ENCODE measurements around the gene SEC23IP.
"Not testable (repeated sequence)": the region's sequence is repeated elsewhere in the genome, so short reads cannot be mapped to it uniquely, and the experiment has no call there.

SEC23IP gene

DNA sequence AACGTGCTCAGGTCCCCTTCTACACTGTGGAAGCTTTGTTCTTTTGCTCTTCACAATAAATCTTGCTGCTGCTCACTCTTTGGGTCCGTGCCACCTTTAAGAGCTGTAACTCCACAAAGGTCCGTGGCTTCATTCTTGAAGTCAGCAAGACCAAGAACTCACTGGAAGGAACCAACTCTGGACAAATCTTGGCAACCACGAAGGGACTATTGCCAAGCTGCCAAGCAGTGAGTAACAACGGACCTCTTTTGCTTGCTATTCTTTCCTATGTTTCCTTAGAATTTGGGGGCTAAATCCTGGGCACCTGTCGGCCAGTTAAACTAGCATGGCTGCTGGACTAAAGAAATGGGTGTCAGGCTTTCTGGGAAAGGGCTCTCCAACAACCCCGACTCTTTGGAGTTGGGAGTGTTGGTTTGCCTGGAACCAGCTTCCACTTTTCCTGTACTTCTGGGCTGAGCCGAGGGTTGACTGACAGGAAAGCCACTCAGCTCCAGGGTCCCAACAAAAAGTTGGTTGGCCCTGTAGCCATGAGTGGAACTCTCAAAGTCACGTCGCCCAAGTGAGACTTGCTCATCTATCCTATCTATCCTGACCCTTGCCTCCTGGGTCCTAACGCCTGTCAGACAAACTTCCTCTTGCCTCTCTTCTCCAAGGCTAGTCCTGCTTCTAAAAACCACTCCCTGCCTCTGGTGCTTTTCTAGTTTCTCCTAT lies 8.5 kb upstream of the SEC23IP start:
- DNase-seq: not testable (repeated sequence)

DNA sequence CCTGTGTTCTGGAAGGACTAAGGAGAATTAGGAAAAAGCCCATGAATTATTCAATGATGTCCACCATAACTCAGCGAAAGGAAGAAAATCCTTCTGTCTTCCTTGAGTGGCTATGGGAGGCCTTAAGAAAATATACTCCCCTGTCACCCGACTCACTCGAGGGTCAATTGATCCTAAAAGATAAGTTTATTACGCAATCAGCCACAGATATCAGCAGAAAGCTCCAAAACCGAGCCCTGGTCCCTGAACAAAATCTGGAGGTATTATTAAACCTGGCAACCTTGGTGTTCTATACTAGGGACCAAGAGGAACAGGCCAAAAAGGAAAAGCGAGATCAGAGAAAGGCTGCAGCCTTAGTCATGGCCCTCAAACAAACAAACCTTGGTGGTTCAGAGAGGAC lies 6.5 kb upstream of the SEC23IP start:
- DNase-seq: not testable (repeated sequence)

DNA sequence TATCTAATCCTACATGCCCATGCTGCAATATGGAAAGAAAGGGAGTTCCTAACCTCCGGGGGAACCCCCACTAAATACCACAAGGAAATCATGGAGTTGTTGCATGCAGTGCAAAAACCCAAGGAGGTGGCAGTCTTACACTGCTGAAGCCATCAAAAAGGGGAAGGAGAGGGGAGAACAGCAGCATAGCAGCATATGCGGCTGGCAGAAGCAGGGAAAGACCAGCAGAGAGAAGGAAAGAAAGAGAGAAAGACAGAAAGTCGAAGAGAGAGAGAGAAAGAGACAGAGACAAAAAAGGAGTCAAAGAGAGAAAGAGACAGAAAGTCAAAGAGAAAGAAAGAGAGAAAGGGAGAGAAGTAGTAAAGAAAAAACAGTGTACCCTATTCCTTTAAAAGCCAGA lies 3.8 kb upstream of the SEC23IP start:
- not testable (repeated sequence) for DNase-seq

DNA sequence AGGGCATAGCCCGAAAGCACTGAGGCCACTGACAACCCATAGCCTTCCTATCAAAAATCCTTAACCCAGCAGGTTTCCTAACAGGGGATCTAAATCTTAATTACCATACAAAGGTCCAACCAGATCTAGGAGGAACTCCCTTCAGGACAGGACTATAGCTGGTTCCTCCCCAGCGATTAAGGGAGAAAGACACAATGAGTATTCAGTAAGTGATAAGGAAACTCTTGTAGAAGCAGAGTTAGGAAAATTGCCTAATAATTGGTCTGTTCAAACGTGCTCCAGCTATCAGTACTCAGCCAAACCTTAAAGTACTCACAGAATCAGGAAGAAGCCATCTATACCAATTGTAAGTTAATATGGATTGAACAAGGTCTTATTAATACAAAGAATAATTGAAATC lies 3.3 kb upstream of the SEC23IP start:
- DNase-seq: not testable (repeated sequence)

DNA sequence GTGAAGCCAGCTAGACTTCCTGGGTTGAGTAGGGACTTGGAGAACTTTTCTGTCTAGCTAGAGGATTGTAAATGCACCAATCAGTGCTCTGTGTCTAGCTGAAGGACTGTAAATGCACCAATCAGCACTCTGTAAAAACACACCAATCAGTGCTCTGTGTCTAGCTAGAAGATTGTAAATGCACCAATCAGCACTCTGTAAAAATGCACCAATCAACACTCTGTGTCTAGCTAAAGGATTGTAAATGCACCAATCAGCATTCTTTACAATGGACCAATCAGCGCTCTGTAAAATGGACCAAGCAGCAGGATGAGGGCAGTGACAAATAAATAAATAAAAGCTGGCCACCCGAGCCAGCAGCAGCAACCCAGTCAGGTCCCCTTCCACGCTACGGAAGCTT lies 2.2 kb upstream of the SEC23IP start:
- not testable (repeated sequence) for DNase-seq

DNA sequence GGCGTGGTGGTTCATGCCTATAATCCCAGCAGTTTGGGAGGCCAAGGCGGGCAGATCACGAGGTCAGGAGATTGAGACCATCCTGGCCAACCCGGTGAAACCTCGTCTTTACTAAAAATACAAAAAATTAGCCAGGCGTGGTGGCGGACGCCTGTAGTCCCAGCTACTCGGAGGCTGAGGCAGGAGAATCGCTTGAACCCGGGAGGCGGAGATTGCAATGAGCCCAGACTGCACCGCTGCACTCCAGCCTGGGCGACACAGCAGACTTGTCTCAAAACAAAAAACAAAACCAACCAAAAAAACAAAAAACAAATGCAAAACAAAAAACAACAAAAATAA lies 712 bp upstream of the SEC23IP start:
- DNase-seq: peak in 1 of 2 experiments; percentile 35

DNA sequence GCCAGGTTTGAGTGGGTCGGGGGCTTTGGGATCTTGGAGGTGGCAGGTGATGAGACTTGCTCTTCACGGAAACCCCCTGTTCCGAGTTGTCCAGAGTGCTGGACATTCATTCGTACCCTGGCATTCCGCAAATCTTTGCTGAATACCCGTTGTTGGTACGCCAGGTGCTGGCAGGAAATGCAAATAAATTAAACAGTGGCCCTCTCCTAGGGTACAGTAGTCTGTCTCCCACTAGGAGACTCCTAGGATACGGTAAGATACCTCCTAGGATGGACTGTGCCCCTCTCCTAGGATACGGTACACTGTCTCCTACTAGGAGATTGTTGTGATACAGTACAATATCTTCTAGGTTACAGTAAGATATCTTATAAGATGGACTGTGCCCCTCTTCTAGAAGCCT lies 544 bp downstream of the SEC23IP start:
- DNase-seq: no peak

DNA sequence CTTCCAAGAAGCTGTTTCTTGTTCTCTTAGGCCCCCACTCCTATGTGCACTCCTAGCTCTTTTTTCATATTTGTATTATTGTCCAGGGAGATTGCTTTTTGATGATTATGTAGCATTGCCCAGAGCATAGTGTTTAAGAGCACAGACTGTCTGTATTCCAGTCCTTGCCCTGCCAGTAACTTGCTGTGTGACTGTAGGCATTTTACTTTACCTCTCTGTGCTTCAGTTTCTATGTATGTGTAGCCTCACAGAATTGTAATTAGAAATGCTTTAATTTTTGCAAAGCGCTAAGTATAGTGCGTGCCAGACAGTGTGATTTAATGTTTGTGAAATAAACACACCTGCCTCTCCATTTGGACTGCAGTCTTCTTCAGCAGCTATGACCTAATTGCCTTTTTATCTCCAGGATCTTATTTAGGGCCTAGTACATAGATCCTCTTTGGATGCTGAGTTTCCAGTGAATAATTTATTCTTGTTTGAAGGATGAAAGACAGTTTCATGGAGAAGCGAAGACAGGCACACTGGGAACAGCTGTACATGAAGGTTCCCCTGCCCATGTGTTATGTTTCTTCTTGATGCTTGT lies 1.4 kb downstream of the SEC23IP start:
- no peak for DNase-seq

DNA sequence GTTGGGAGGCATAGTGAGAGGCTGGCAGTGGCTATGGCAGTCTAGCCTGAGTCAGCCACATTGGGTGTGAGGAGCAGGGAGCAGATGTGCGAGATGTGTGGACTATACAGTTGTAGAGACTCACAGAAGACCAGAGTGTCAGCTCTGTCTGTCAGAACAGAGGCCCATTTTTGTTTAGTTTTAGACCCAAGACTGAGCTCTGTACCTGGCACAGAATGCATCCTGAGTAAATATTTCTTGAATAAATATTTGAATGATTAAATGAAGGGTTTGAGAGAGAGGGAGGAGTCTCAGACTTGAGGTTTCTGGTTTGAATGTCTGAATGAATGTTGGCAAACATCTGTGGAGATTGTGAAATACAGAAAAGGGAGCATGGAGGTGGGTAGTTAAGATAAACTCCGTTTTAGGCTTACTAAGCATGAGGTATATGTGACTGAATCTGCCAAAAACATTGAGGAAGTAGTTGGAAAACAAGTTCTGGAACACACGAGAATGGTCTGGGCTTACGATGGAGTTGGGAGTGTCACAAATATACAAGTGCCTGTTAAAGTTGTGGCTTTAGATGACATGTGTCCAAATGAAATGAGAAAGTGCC lies 3.6 kb downstream of the SEC23IP start:
- no peak for DNase-seq

DNA sequence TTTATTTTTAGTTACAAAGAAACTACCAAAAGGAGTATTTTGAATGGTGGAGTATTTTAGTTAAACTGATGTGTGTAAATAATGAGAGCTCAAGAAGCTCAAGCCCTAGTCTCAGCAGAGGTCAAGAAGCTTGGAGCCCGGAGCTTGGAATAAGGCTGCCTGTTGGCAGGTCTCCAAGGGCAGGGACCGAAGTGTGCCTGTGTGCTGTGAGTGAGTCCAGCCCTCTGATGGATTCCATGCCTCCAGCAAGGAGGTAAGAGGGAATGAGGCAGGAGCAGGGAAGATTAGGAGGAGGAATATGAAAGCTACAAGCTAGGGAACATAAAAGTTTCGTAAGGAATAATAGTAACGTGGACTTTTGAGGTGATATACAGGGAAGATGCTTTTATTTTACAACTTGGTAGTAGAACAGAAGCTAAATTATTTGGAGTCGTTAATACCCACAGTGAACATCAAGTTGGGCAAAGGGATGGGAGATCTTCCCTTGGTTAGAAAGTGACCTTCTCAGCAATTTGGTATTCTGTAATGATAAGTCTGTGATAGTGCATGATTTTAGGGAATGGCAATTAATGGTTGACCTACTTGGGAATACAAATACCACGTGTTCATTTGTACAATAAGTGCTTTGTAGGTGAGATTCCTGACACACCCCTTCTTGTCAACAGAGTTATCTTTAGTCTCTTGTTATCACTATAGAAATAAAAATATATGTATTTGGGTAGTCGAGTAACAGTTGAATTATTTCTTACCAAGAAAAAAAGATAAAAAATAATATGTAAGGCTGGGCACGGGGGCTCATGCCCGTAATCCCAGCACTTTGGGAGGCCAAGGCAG lies 4.6 kb downstream of the SEC23IP start:
- peak in 1 of 2 experiments; percentile 12 for DNase-seq

DNA sequence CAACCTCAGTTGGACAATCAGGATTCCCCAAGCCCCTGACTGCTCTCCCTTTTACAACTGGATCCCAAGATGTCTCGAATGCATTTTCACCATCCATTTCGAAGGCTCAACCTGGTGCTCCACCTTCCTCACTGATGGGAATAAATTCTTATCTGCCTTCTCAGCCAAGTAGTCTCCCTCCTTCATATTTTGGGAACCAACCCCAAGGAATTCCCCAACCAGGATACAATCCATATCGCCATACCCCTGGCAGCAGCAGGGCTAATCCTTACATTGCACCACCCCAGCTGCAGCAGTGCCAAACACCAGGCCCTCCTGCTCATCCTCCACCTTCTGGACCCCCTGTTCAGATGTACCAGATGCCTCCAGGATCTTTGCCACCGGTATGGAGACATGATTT lies 6.0 kb downstream of the SEC23IP start:
- no peak for DNase-seq

DNA sequence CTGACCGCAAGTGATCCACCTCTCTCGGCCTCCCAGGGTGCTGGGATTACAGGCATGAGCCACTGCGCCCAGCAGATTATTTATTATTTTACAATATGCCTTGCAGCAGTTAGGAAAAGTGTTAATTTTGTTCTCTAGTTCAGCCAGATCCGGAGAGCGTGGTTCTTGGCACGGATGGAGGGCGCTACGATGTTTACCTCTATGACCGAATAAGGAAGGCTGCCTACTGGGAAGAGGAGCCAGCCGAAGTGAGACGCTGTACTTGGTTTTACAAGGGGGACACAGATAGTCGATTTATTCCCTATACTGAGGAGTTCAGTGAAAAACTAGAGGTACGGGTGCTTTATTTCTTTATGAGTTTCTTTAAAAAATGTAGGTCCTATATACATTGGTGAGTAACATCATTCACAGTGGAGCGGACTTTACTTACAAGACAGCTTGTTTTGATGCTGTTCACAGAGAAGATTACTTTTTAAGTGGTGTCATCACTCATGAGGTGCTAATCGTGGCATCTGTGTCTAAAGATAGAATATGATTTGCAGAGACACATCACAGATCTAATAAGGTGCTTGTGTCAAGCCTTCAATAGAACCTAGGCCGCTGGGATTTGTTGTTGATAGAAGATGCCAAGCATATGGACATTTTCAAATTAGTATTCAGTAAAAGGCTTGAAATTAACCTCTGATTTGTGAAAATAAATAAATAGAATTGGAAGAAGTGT lies 11.6 kb downstream of the SEC23IP start:
- DNase-seq: no peak

DNA sequence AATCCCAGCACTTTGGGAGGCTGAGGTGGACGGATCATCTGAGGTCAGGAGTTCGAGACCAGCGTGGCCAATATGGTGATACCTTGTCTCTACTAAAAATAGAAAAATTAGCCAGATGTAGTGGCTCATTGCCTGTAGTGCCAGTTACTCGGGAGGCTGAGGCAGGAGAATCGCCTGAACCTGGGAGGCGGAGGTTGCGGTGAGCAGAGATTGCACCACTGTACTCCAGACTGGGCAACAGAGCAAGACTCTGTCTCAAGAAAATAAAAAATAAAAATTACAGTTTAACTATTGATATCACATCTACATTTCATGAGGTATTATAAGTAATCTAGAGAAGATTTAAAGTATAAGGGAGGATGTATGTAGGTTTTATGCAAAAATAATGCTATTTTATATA lies 15.2 kb downstream of the SEC23IP start:
- DNase-seq: not testable (repeated sequence)

DNA sequence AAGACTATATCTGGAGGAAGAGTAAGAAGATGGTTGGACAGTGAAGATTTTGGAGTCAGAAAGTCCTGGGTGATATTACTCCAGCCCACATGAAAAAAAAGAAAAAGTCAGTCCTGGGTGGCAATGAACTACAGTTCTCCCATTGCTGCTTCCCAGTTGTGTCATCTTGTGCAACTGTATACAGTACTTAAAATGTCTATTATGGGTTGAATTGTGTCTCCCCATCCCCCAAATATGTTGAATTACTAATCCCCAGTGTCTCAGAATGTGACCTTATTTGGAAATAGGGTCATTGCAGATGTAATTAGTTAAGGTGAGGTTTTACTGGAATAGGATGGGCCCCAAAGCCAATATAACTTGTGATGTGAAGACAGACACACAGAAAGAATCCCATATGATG lies 15.6 kb downstream of the SEC23IP start:
- DNase-seq: no peak

DNA sequence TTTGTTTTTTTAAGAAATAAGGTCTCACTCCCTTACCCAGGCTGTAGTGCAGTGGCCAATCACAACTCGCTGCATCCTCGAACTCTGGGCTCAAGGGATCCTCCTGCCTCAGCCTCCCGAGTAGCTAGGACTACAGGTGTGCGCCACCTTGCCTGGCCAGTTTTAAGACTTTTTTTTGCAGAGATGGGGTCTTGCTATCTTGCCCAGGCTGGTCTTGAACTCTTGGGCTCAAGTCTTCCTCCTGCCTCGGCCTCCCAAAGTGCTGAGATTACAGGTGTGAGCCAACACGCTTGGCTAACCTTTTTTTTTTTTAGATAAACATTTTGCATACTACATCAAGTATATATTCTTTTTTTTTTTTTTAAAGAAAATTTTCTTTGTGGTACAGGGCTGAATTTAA lies 18.2 kb downstream of the SEC23IP start:
- no peak for DNase-seq

DNA sequence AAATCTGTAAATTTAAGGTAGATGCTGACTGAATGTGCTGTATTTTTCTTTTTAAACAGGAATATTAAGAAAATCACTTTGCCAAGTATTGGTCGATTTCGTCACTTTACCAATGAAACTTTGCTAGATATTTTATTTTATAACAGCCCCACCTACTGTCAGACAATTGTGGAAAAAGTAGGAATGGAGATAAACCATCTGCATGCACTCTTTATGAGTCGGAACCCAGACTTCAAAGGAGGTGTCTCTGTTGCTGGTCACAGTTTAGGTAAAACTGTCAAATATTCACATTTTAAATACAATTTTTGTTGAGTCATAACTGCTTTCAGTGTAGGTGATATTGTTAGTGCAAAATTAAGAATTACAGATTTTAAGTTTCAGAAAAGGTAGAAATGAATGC lies 25.2 kb downstream of the SEC23IP start:
- DNase-seq: no peak

DNA sequence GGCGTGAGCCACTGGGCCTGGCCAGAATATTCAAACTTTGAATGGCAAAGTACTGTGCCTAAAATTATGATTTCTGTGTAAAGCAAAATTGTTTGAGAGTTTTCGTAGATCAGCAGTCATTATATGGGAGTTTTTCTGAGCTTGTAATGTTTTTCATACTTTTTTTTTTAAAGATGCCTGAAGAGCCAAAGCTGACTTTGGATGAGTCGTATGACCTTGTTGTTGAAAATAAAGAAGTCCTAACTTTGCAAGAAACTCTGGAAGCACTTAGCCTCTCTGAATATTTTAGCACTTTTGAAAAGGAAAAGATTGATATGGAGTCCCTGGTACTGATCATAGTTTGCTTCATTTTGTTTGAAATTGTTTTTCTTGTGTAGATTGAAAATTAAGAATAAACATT lies 26.7 kb downstream of the SEC23IP start:
- DNase-seq: no peak

DNA sequence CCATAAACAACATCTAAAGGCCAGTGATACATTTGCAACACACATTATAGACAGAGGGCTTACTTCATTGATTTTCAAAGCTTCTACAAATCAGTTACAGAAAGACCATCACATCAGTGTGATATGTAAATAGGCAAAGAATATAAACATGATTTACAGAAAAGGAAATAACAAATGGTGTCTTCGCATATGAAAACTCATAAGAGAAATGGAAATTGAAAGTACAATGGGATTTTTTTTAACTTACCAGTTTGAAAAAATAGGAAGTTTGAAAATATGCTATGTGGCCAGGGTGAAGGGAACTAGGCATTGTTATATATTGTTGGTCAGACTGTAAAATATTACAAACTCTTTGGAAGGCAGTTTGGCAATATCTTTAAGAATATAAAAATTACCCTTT lies 27.3 kb downstream of the SEC23IP start:
- no peak for DNase-seq

DNA sequence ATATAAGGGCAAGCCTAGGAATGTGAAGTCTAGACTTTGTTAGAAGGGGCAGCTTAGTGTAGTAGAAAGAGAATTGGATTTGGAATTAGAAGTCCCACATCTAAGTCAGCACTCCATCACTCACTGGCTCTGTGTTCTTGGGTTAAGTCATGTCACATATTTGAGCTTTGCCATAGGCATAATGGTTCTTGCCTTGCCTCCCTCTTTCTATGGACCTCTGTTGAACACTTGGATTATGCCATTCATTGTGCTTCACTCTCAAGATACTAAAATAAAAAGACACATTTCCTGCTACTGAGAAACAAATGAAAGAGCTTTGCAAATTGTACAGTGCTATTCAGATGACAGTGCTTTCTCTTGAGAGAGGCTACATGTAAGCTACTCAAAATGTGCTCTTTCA lies 35.9 kb downstream of the SEC23IP start:
- DNase-seq: no peak

DNA sequence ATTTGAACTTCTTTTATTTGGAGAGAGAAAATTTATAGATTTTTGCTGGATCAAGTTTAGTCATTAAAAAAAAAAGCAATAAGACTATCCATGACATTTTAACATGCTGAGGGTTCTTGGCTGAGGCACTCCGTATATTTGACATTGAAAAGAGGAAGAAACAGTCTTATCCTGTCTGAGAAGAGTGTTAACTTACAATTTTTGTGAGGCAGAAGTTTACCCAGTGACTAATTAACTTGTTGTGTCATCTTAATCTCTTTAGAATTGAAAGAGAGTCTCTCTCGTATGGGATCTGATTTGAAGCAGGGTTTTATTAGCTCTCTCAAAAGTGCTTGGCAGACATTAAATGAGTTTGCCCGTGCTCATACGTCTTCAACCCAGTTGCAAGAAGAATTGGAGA lies 39.3 kb downstream of the SEC23IP start:
- DNase-seq: no peak

DNA sequence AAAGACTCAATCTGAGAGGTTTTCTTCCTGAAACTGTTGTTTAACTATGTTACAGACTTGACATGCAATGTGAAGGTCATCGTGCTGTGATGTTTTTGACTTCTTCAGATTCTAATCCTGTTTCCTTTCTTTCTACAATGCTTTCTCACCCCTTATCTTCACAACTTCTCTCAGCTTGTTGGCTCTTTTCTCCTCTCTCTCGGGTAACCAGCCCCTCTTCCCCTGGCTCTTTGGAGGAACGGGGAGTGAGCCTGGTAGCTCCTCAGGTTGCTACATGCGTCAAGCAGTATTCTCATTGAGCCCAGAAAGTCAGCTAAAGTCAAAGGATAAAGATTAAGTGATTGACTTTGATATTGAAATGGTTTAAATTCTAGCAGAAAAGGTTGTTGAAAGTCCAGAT lies 40.1 kb downstream of the SEC23IP start:
- no peak for DNase-seq

DNA sequence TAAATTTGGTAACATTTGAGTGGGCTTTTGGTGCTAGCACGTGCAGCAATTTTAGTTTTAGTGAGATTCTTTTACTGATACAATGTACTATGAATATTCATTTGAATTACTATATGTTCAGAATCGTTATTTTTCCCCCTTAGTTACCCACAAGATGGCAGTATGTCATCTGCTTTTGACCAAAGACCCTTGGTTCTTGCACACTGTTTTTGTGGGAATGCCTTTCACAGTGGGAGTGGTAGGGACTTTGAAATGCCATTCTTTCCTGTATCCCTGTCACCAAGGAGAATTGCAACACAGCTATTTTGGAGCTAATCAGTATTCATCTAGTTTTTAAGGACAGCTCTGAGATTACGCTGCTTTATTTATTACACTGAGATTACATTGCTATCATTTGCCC lies 40.6 kb downstream of the SEC23IP start:
- peak in 1 of 2 experiments; percentile 4 for DNase-seq

DNA sequence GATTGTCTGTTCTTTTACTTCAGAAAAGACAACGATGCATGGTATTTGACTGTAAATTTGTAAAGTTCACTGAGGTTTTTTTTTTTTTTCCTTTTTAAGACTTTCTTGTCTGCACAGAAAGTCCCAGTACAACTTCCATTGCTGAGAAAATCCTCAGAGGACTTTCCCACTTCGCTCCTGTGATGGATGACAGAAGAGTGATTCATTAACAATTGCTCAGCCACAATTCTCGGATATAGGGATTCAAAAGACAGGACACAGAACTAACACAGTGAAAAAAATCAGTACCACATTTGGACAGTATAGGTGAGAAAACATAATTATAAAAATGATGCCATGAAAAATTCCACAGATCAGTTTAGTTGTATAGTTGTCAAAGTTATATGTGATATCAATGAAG lies 48.0 kb downstream of the SEC23IP start:
- no peak for DNase-seq
